Transverse colon (tissue), 4 donors: ENCODE results near the gene COL20A1. TPM values are rescaled to one million over a fixed set of nuclear protein-coding genes. Genes with fewer than 3 reads are reported as not detected.
"Not testable (repeated sequence)": the region's sequence is repeated elsewhere in the genome, so short reads cannot be mapped to it uniquely, and the experiment has no call there.

ENCODE experiments used
- DNase-seq: peaks from one replicate; pipeline ENCODE4 v3.0.0-alpha.2; 2019
- H3K27ac ChIP-seq, 4 donors: fragments of 200-600 bp; sonication (generic); 2 replicates each; pipeline ENCODE4 v1.5.1; 2016 to 2018; ENCODE audit warnings: inconsistent platforms in 4 of 4
- H3K27me3 ChIP-seq: fragments of 200-600 bp; sonication (generic); 2 replicates; pipeline ENCODE4 v1.5.1; 2017; ENCODE audit warnings: inconsistent platforms
- H3K36me3 ChIP-seq, 4 donors: fragments of 200-600 bp; sonication (generic); 2 replicates each; pipeline ENCODE4 v1.5.1; 2017 to 2019; ENCODE audit warnings: inconsistent platforms in 4 of 4
- H3K4me1 ChIP-seq, 4 donors: fragments of 200-600 bp; sonication (generic); 2 replicates each; pipeline ENCODE4 v1.5.1; 2017 to 2020; ENCODE audit warnings: inconsistent platforms in 4 of 4
- H3K4me3 ChIP-seq, 4 donors: fragments of 200-600 bp; sonication (generic); 1 replicate in 1 of 4; 2 replicates in 3 of 4; pipeline versions ENCODE4 v1.5.1 to v1.6.1; 2017 to 2019; ENCODE audit warnings: inconsistent platforms in 4 of 4
- H3K9me3 ChIP-seq, 2 donors: fragments of 200-600 bp; sonication (generic); 2 replicates each; pipeline ENCODE4 v1.5.1; 2017 to 2019; ENCODE audit warnings: inconsistent platforms in 2 of 2
- EP300 ChIP-seq: sonication (generic); formaldehyde crosslinking; IDR thresholded peaks from one replicate; pipeline ENCODE4 v1.6.1; 2017; ENCODE audit warnings: antibody characterized with exemption, low read depth
- POLR2A ChIP-seq: fragments of 450-650 bp; IDR thresholded peaks from one replicate; pipeline ENCODE4 v1.6.1; 2016; ENCODE audit warnings: antibody characterized with exemption, mild to moderate bottlenecking, moderate library complexity
- POLR2AphosphoS5 ChIP-seq, 3 donors: sonication (generic); formaldehyde crosslinking; IDR thresholded peaks; one replicate each; pipeline ENCODE4 v1.6.1; 2016; ENCODE audit warnings: antibody characterized with exemption in 3 of 3
- WGBS, 2 donors: methylation state at CpG; one replicate each; pipeline ENCODE4 v1.1.5; 2018; ENCODE audit warnings: low coverage in 1 of 2; 5-methylcytosine and 5-hydroxymethylcytosine counted together
- in situ Hi-C, 4 donors: fragments of 200-750 bp; cut with MboI; loops; one replicate each; pipeline versions ENCODE4 v1.15.0 to v1.15.1; 2017; ENCODE audit warnings: low sequenced_read_pairs in 3 of 4, low pct_ligation_motif_present in 1 of 4, low pct_unique_long_range_greater_than_20kb in 1 of 4
- intact Hi-C: fragments of 100-400 bp; cut with DNase I; formaldehyde crosslinking; loops from one replicate; pipeline ENCODE4 v1.15.1; 2023; ENCODE audit warnings: low total_unique reads
- total RNA-seq, 4 donors: library from RNA; depleted of rRNA; stranded (reverse); fragments of >200 nt; gene quantifications; one replicate each; pipeline ENCODE4 v1.1.0, GENCODE V29; 2016
- TF ChIP-seq, protein P1 (sequence below), 5 experiments: fragments of 200-600 bp in 3 of 5; fragments of 450-650 bp in 2 of 5; sonication (generic) in 3 of 5; IDR thresholded peaks; 1 replicate in 2 of 5; 2 replicates in 3 of 5; pipeline ENCODE4 v1.5.1; 2016 to 2017; ENCODE audit warnings: antibody characterized with exemption in 5 of 5, inconsistent platforms in 3 of 5, mild to moderate bottlenecking in 2 of 5, moderate library complexity in 1 of 5

The COL20A1 gene
- total RNA-seq, 4 donors from 2014 or later = 43.8 TPM; not detected in 3

DNA sequence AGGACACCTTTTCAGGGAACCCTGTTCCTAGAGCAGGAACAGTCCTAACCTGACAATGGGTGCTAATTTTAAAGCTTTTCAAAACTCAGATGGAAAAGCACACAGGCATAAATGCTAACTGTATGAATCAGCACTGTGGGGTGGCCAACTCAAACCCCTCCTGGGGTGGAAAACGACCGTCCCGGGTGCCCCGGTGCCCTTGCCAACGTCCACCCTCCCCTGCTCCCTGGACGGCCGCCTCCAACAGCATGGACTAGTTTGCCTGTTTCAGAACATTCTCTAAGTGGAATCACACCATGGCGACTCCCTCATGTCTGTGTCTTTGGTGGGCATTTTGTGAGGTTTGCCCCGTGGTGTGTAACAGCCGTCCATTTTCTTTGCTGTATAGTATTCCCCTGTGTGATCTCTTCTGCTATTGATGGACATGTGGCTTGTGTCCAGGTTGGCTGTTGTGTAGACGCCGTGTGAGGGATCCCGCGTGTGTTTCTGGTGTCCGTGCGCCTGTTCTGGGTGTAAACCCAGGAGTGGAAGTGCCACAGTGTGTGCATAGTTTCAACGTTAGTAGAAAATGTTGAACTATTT lies 5.8 kb downstream of the COL20A1 start:
- no peaks in the 10 kb centered on the region for H3K4me1 ChIP-seq
- 86% methylated on average over 17 of the region's 17 CpGs; no CpG with 5 or more reads in 1 of the 2 donors for WGBS, 2 donors
- no peaks in the 10 kb centered on the region for H3K9me3 ChIP-seq
- no peak overlapping the region for H3K4me3 ChIP-seq
- no peak overlapping the region for H3K27ac ChIP-seq
- intact Hi-C loops (no loop called here), in situ Hi-C loops (no loop called here)
- DNase-seq = no peak
- no peaks in the 10 kb centered on the region for H3K36me3 ChIP-seq
- peaks cover 79% of the 10 kb centered on the region for H3K27me3 ChIP-seq
- TF ChIP-seq POLR2A (no peak), EP300 (no peak), POLR2AphosphoS5 (IDR thresholded peaks at IDR 0.05) (no peak)
- TF ChIP-seq, protein P1, sequence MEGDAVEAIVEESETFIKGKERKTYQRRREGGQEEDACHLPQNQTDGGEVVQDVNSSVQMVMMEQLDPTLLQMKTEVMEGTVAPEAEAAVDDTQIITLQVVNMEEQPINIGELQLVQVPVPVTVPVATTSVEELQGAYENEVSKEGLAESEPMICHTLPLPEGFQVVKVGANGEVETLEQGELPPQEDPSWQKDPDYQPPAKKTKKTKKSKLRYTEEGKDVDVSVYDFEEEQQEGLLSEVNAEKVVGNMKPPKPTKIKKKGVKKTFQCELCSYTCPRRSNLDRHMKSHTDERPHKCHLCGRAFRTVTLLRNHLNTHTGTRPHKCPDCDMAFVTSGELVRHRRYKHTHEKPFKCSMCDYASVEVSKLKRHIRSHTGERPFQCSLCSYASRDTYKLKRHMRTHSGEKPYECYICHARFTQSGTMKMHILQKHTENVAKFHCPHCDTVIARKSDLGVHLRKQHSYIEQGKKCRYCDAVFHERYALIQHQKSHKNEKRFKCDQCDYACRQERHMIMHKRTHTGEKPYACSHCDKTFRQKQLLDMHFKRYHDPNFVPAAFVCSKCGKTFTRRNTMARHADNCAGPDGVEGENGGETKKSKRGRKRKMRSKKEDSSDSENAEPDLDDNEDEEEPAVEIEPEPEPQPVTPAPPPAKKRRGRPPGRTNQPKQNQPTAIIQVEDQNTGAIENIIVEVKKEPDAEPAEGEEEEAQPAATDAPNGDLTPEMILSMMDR (IDR thresholded peaks at IDR 0.05) = no peak

DNA sequence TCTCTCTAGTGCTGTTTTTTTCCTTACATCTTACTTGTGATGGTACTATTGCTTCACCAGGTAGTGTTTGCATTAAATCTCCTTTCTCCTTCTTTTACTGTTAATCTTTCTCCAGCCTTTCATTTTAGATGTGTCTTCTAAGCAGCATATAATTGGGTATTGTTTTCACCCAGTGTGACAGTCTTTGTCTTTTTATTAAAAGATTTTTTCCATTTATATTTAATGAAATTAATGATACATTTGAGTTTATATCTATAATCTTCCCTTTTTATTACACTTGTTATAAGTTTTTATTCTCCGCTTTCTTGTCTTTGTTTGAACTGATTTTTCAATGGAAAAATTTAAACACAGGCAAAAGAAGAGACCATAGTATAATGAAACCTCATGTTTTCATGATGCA lies 8.7 kb downstream of the COL20A1 start:
- Histone ChIP-seq H3K4me1 (no peaks in the 10 kb centered on the region), H3K27me3 (peaks cover 73% of the 10 kb centered on the region), H3K27ac (no peak overlapping the region), H3K36me3 (no peaks in the 10 kb centered on the region), H3K4me3 (no peak overlapping the region), H3K9me3 (no peaks in the 10 kb centered on the region)
- TF ChIP-seq EP300 (no peak), POLR2A (no peak), POLR2AphosphoS5 (IDR thresholded peaks at IDR 0.05) (no peak)
- TF ChIP-seq, protein P1 (IDR thresholded peaks at IDR 0.05) = no peak
- in situ Hi-C loops = no loop called here
- intact Hi-C loops = no loop called here
- no peak for DNase-seq
- WGBS, 2 donors = 95 to 100% methylated on average over 1 of the region's 1 CpG

DNA sequence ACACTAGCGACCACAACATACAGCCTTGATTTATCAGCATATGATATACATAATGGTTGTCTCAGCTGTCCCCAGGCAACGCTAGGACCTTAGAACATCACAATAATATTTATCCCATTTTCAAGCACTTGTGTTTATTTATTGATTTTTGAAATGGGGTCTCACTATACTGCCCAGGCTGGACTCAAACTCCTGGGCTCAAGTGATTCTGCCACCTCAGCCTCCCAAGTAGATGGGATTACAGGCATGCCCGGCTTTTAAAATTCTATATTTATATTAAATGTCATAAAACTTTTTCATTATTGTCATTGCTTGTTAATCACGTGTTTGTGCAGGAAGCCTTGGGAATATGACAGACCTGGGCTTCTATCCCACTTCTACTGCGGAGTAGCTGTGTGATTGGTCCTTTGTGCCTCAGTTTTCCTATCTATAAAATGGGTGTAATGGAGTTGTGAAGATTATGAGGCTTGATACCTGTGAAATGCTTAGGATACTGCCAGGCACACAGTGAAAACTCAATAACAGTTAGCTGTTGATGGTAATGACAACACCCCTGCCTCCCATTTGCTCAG lies 10.2 kb downstream of the COL20A1 start:
- DNase-seq = no peak
- H3K4me1 ChIP-seq = no peaks in the 10 kb centered on the region
- H3K9me3 ChIP-seq = no peaks in the 10 kb centered on the region
- H3K36me3 ChIP-seq = no peaks in the 10 kb centered on the region
- TF ChIP-seq POLR2AphosphoS5 (IDR thresholded peaks at IDR 0.05) = no peak
- TF ChIP-seq EP300 = no peak
- no peak for TF ChIP-seq POLR2A
- TF ChIP-seq, protein P1 (IDR thresholded peaks at IDR 0.05) = no peak
- 48 to 52% methylated on average over 5 of the region's 5 CpGs for WGBS, 2 donors
- H3K27ac ChIP-seq = no peak overlapping the region
- intact Hi-C loops (no loop called here), in situ Hi-C loops (no loop called here)
- H3K27me3 ChIP-seq = peaks cover 71% of the 10 kb centered on the region
- H3K4me3 ChIP-seq = no peak overlapping the region

DNA sequence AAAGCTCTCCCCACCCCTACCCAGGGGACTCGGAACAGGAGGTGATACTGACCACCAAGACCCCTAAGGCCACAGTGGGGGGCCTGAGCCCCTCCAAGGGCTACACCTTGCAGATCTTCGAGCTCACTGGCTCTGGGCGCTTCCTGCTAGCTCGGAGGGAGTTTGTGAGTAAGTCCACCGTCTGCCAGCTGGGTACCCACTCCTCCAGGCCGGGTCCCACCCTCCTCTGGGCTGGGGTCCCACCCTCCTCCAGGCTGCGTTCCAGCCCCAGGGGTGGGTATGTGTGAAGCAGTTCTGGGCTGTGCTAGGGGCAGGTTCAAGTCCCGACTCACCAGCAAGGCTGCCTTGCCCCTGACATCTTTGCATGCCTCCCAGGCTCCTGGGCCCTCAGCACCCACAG lies 12.4 kb downstream of the COL20A1 start:
- Histone ChIP-seq H3K4me1 (no peaks in the 10 kb centered on the region), H3K27ac (no peak overlapping the region), H3K4me3 (no peak overlapping the region), H3K9me3 (no peaks in the 10 kb centered on the region), H3K36me3 (no peaks in the 10 kb centered on the region), H3K27me3 (peaks cover 68% of the 10 kb centered on the region)
- no peak for DNase-seq
- WGBS, 2 donors = 50% methylated on average over 1 of the region's 8 CpGs; no CpG with 5 or more reads in 1 of the 2 donors
- TF ChIP-seq POLR2A (no peak), POLR2AphosphoS5 (IDR thresholded peaks at IDR 0.05) (no peak), EP300 (no peak)
- TF ChIP-seq, protein P1 (IDR thresholded peaks at IDR 0.05) = no peak
- intact Hi-C loops = no loop called here
- in situ Hi-C loops = no loop called here

DNA sequence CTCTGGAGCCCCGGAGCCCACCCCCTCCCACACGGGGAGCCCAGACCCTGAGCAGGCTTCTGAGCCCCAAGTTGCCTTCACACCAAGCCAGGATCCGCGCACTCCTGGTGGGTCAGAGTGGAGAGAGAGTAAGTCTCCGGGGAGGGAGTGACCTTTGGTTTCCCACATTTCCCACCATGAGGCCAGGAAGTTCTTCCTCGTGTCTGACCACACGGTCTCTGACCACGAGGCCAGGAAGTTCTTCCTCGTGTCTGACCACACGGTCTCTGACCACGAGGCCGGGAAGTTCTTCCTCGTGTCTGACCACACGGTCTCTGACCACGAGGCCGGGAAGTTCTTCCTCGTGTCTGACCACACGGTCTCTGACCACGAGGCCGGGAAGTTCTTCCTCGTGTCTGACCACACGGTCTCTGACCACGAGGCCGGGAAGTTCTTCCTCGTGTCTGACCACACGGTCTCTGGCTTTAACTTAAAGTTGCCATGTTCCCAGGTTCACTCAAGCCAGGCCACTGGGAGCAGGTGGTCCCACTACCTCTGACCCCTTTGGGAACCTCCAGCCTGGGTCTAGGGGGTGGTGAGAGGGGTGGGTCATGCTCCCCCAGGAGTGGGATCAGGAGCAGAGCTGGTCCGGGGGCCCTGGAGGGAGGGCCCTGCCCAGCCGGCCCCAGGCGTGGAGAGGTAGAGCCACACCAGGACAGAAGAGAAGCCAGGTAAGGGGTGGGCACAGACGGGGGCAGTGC lies 13.1 kb downstream of the COL20A1 start:
- H3K27me3 ChIP-seq = peaks cover 61% of the 10 kb centered on the region
- H3K27ac ChIP-seq, DNase-seq, H3K4me3 ChIP-seq, in situ Hi-C loops, H3K4me1 ChIP-seq, H3K9me3 ChIP-seq, H3K36me3 ChIP-seq, intact Hi-C loops: not testable (repeated sequence)
- WGBS, 2 donors = 74% methylated on average over 27 of the region's 30 CpGs; no CpG with 5 or more reads in 1 of the 2 donors
